Loucy (cell line): ENCODE measurements around the gene ASIC2.

Experiments used
- H2AFZ ChIP-seq: fragments of 200-600 bp; sonication (generic); 2 replicates; pipeline ENCODE4 v1.6.0; 2016; ENCODE audit warnings: antibody characterized with exemption, mild to moderate bottlenecking, low read length, moderate library complexity
- H3F3A ChIP-seq: fragments of 200-600 bp; 2 replicates; pipeline ENCODE4 v1.6.0; 2016; ENCODE audit warnings: antibody characterized with exemption, low read depth, mild to moderate bottlenecking
- H3K27me3 ChIP-seq: fragments of 200-600 bp; sonication (generic); 2 replicates; pipeline ENCODE4 v1.6.1; 2014; ENCODE audit warnings: low read length, mild to moderate bottlenecking; ENCODE audit not compliant: insufficient read depth, poor library complexity, severe bottlenecking
- H3K36me3 ChIP-seq: fragments of 200-600 bp; sonication (generic); 2 replicates; pipeline ENCODE4 v1.6.1; 2016; ENCODE audit warnings: low read length; ENCODE audit not compliant: insufficient read depth
- H3K4me1 ChIP-seq: fragments of 200-600 bp; sonication (generic); 2 replicates; pipeline ENCODE4 v1.5.1; 2014; ENCODE audit warnings: low read length, mild to moderate bottlenecking; ENCODE audit not compliant: insufficient read depth, poor library complexity, severe bottlenecking
- H3K4me2 ChIP-seq: fragments of 200-600 bp; sonication (generic); 2 replicates; pipeline ENCODE4 v1.6.0; 2014; ENCODE audit warnings: antibody characterized with exemption, low read length, low read depth, mild to moderate bottlenecking; ENCODE audit not compliant: poor library complexity, severe bottlenecking
- H3K4me3 ChIP-seq: fragments of 200-600 bp; sonication (generic); 2 replicates; pipeline ENCODE4 v1.5.1; 2014; ENCODE audit warnings: low read length, mild to moderate bottlenecking, mixed read lengths; ENCODE audit not compliant: poor library complexity, severe bottlenecking
- H3K79me2 ChIP-seq: fragments of 200-600 bp; sonication (generic); 2 replicates; pipeline ENCODE4 v1.6.1; 2014; ENCODE audit warnings: low read length; ENCODE audit not compliant: insufficient read depth
- H3K9ac ChIP-seq: fragments of 200-600 bp; sonication (generic); 2 replicates; pipeline ENCODE4 v1.6.0; 2014; ENCODE audit warnings: mild to moderate bottlenecking, low read depth, low read length, moderate library complexity; ENCODE audit not compliant: poor library complexity, severe bottlenecking
- H3K9me2 ChIP-seq: fragments of 200-600 bp; sonication (generic); replicated peaks from 2 replicates; pipeline ENCODE4 v1.6.1; 2016; ENCODE audit warnings: low read depth, low read length, mixed read lengths
- H3K9me3 ChIP-seq: fragments of 200-600 bp; sonication (generic); 2 replicates; pipeline ENCODE4 v1.6.1; 2014; ENCODE audit warnings: mild to moderate bottlenecking, antibody characterized with exemption, low read length, low read depth; ENCODE audit not compliant: insufficient read depth
- H4K20me1 ChIP-seq: fragments of 200-600 bp; sonication (generic); 2 replicates; pipeline ENCODE4 v1.6.0; 2014; ENCODE audit warnings: antibody characterized with exemption, low read length, mild to moderate bottlenecking; ENCODE audit not compliant: insufficient read depth, poor library complexity, severe bottlenecking
- EZH2phosphoT487 ChIP-seq: fragments of 200-600 bp; IDR thresholded peaks from 2 replicates; pipeline ENCODE4 v1.6.1; 2018; ENCODE audit warnings: antibody characterized with exemption, mild to moderate bottlenecking, moderate library complexity, borderline replicate concordance
- TF ChIP-seq, protein P1 (sequence below): fragments of 200-600 bp; sonication (generic); conservative IDR thresholded peaks from 2 replicates; pipeline ENCODE4 v1.5.1; 2014; ENCODE audit warnings: mild to moderate bottlenecking, antibody characterized with exemption, low read length

ASIC2 gene

GRCh38 chr17:33106525-33107165 is 186.4 kb downstream of the ASIC2 start:
- no peak for TF ChIP-seq EZH2phosphoT487
- TF ChIP-seq, protein P1, sequence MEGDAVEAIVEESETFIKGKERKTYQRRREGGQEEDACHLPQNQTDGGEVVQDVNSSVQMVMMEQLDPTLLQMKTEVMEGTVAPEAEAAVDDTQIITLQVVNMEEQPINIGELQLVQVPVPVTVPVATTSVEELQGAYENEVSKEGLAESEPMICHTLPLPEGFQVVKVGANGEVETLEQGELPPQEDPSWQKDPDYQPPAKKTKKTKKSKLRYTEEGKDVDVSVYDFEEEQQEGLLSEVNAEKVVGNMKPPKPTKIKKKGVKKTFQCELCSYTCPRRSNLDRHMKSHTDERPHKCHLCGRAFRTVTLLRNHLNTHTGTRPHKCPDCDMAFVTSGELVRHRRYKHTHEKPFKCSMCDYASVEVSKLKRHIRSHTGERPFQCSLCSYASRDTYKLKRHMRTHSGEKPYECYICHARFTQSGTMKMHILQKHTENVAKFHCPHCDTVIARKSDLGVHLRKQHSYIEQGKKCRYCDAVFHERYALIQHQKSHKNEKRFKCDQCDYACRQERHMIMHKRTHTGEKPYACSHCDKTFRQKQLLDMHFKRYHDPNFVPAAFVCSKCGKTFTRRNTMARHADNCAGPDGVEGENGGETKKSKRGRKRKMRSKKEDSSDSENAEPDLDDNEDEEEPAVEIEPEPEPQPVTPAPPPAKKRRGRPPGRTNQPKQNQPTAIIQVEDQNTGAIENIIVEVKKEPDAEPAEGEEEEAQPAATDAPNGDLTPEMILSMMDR, result no peak
- Histone ChIP-seq H3K4me2 (no peak overlapping the region), H3K4me3 (no peak overlapping the region), H3F3A (no peaks in the 10 kb centered on the region), H2AFZ (no peak overlapping the region), H3K79me2 (no peaks in the 10 kb centered on the region), H3K9me2 (no peaks in the 10 kb centered on the region), H4K20me1 (no peaks in the 10 kb centered on the region), H3K27me3 (no peaks in the 10 kb centered on the region), H3K9ac (no peak overlapping the region), H3K4me1 (no peaks in the 10 kb centered on the region), H3K36me3 (no peaks in the 10 kb centered on the region), H3K9me3 (peaks cover 3% of the 10 kb centered on the region; the same call in 1 of the 2 replicates)

GRCh38 chr17:33105911-33106310 is 187.2 kb downstream of the ASIC2 start:
- Histone ChIP-seq H3K36me3 (no peaks in the 10 kb centered on the region), H3K9me3 (peaks cover 3% of the 10 kb centered on the region; the same call in 1 of the 2 replicates), H3F3A (no peaks in the 10 kb centered on the region), H4K20me1 (no peaks in the 10 kb centered on the region), H3K9ac (no peak overlapping the region), H3K27me3 (no peaks in the 10 kb centered on the region), H3K4me3 (no peak overlapping the region), H3K79me2 (no peaks in the 10 kb centered on the region), H3K9me2 (no peaks in the 10 kb centered on the region), H2AFZ (no peak overlapping the region), H3K4me2 (no peak overlapping the region), H3K4me1 (no peaks in the 10 kb centered on the region)
- TF ChIP-seq EZH2phosphoT487, result no peak
- TF ChIP-seq, protein P1, result no peak

DNA sequence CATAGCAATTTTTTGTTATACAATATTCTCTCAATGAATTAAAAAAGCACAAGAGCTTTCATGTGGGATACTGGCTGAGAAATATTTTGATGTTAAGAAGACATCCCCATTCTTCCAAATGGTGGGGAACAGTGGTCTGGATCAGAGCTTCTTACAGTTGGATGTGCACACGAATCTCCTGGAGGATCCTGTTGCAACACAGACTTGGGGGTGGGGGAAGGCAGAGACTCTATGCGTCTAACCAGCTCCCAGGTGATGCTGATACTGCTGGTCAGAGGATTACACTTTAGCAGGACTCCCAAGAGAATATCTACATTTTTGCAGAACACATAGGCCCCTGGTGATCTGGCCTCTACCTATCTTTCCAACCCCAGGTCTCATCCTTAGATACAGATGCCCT is 193.2 kb downstream of the ASIC2 start:
- no peaks in the 10 kb centered on the region for H3K79me2 ChIP-seq
- H3K4me1 ChIP-seq, result no peaks in the 10 kb centered on the region
- H4K20me1 ChIP-seq, result no peaks in the 10 kb centered on the region
- no peaks in the 10 kb centered on the region for H3K9me2 ChIP-seq
- H3K9me3 ChIP-seq, result no peaks in the 10 kb centered on the region
- H3K4me2 ChIP-seq, result no peak overlapping the region
- H3K9ac ChIP-seq, result no peak overlapping the region
- TF ChIP-seq, protein P1, result no peak
- TF ChIP-seq EZH2phosphoT487, result no peak
- no peak overlapping the region for H2AFZ ChIP-seq
- H3F3A ChIP-seq, result no peaks in the 10 kb centered on the region
- no peak overlapping the region for H3K4me3 ChIP-seq
- H3K36me3 ChIP-seq, result no peaks in the 10 kb centered on the region
- no peaks in the 10 kb centered on the region for H3K27me3 ChIP-seq
